Measurements from ENCODE around the gene UTRN.

- TF ChIP-seq CTCF (IDR thresholded peaks at IDR 0.05; ENCODE audit: low read length) (no peak), EZH2 (optimal IDR thresholded peaks at IDR 0.05; ENCODE audit: low read depth, low read length) (no peak), EZH2phosphoT487 (IDR thresholded peaks at IDR 0.05; ENCODE audit: low read length) (no peak)
Measured at GRCh38 chr6:144321839-144322591, 36.9 kb downstream of the UTRN start.
